A549 treated with dexamethasone at 1 μM for 4 hours (cell line): Measurements from ENCODE around the gene CXXC5. TPM values are rescaled to one million over a fixed set of nuclear protein-coding genes. Genes with fewer than 3 reads are reported as not detected.

Source experiments
- total RNA-seq: library from RNA; stranded (reverse); fragments of 200-300 nt; extraction: Qiagen RNA extraction; gene quantifications from 5 replicates; pipeline ENCODE4 v1.2.3, GENCODE V29; 2022

Gene CXXC5
- total RNA-seq = 10.2 to 15.8 TPM (median 14.6 TPM) in 5 replicates

GRCh38 chr5:139648205-139649081, at the start of gene CXXC5:
CXXC5 (plus strand) TSS chr5:139648349; CDS start chr5:139680524, 32,175 bp downstream.

Other genes starting within 250 kb of the CXXC5 start
- gene SPATA24, start 244.3 kb upstream of the CXXC5 start, total RNA-seq = 4.7 to 5.3 TPM (median 4.9 TPM) in 5 replicates
- gene DNAJC18, start 208.8 kb upstream of the CXXC5 start, total RNA-seq = 5.3 to 8.6 TPM (median 7.1 TPM) in 5 replicates
- gene ECSCR, start 185.6 kb upstream of the CXXC5 start, total RNA-seq = not detected in 5 replicates
- not detected in 5 replicates for gene SMIM33, start 177.3 kb upstream of the CXXC5 start, total RNA-seq
- gene STING1, start 165.6 kb upstream of the CXXC5 start, total RNA-seq = 0.74 to 1.1 TPM (median 0.77 TPM) in 5 replicates
- gene UBE2D2, start 87.0 kb upstream of the CXXC5 start, total RNA-seq = 125 to 205 TPM (median 182 TPM) in 5 replicates
- gene PSD2, start 147.5 kb downstream of the CXXC5 start, total RNA-seq = 0.02 to 0.05 TPM (median 0.02 TPM) in 4 of 5 replicates, not detected in the other